Upper lobe of right lung (tissue), 1 donor: Measurements from ENCODE around the gene SYNPR. TPM values are rescaled to one million over a fixed set of nuclear protein-coding genes. Genes with fewer than 3 reads are reported as not detected.
"Not testable (repeated sequence)": the region's sequence is repeated elsewhere in the genome, so short reads cannot be mapped to it uniquely, and the experiment has no call there.

Experiments
- ATAC-seq: fragments of 200-7000 bp; cut with Tn5 transposase; one replicate; pipeline ENCODE4 v1.9.1; 2020; ENCODE audit warnings: mild to moderate bottlenecking, moderate library complexity
- DNase-seq: peaks from one replicate; pipeline ENCODE4 v3.0.0-alpha.2; 2020
- H3K27ac ChIP-seq: fragments of 200-600 bp; one replicate; pipeline ENCODE4 v1.8.0; 2022
- H3K27me3 ChIP-seq: fragments of 200-600 bp; one replicate; pipeline ENCODE4 v1.8.0; 2022; ENCODE audit warnings: mild to moderate bottlenecking
- H3K36me3 ChIP-seq: fragments of 200-600 bp; one replicate; pipeline ENCODE4 v1.8.0; 2022
- H3K4me1 ChIP-seq: fragments of 200-600 bp; one replicate; pipeline ENCODE4 v1.8.0; 2022
- H3K4me3 ChIP-seq: fragments of 200-600 bp; one replicate; pipeline ENCODE4 v1.8.0; 2022; ENCODE audit warnings: mild to moderate bottlenecking
- H3K9me3 ChIP-seq: fragments of 200-600 bp; one replicate; pipeline ENCODE4 v1.8.0; 2022
- intact Hi-C: fragments of 100-400 bp; cut with DNase I; formaldehyde crosslinking; loops from one replicate; pipeline ENCODE4 v1.11.0; 2022
- total RNA-seq: library from RNA; stranded (reverse); fragmentation: NEBNext Ultra II Directional; extraction: Animal tissue kit (Norgen Biotek cat#: 25700); gene quantifications from one replicate; pipeline ENCODE4 v1.2.1, GENCODE V29; 2021
- TF ChIP-seq, protein P1 (sequence below): fragments of 200-600 bp; IDR thresholded peaks from one replicate; pipeline ENCODE4 v1.8.0; 2022; ENCODE audit warnings: antibody characterized with exemption
- donor health status: DM: no; HTN: yes; CAD: no; lungs with severe emphysema.

SYNPR gene
- total RNA-seq, 1 donor from 2014 or later: not detected

- Histone ChIP-seq H3K27ac (no peak overlapping the region), H3K4me3 (no peak overlapping the region), H3K9me3 (no peaks in the 10 kb centered on the region), H3K4me1 (no peaks in the 10 kb centered on the region), H3K27me3 (no peaks in the 10 kb centered on the region), H3K36me3 (no peaks in the 10 kb centered on the region)
- TF ChIP-seq, protein P1, sequence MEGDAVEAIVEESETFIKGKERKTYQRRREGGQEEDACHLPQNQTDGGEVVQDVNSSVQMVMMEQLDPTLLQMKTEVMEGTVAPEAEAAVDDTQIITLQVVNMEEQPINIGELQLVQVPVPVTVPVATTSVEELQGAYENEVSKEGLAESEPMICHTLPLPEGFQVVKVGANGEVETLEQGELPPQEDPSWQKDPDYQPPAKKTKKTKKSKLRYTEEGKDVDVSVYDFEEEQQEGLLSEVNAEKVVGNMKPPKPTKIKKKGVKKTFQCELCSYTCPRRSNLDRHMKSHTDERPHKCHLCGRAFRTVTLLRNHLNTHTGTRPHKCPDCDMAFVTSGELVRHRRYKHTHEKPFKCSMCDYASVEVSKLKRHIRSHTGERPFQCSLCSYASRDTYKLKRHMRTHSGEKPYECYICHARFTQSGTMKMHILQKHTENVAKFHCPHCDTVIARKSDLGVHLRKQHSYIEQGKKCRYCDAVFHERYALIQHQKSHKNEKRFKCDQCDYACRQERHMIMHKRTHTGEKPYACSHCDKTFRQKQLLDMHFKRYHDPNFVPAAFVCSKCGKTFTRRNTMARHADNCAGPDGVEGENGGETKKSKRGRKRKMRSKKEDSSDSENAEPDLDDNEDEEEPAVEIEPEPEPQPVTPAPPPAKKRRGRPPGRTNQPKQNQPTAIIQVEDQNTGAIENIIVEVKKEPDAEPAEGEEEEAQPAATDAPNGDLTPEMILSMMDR: no peak
- intact Hi-C loops: no loop called here
- DNase-seq: no peak
- no peak for ATAC-seq
Measured at GRCh38 chr3:63240381-63240902, 37.7 kb upstream of the SYNPR start.

- no peak for DNase-seq
- H3K9me3 ChIP-seq: no peaks in the 10 kb centered on the region
- intact Hi-C loops: no loop called here
- H3K27me3 ChIP-seq: no peaks in the 10 kb centered on the region
- TF ChIP-seq, protein P1: no peak
- no peak overlapping the region for H3K4me3 ChIP-seq
- H3K36me3 ChIP-seq: no peaks in the 10 kb centered on the region
- ATAC-seq: no peak
- no peak overlapping the region for H3K27ac ChIP-seq
- H3K4me1 ChIP-seq: no peaks in the 10 kb centered on the region
Measured at GRCh38 chr3:63242124-63242523, 36.0 kb upstream of the SYNPR start.

DNA sequence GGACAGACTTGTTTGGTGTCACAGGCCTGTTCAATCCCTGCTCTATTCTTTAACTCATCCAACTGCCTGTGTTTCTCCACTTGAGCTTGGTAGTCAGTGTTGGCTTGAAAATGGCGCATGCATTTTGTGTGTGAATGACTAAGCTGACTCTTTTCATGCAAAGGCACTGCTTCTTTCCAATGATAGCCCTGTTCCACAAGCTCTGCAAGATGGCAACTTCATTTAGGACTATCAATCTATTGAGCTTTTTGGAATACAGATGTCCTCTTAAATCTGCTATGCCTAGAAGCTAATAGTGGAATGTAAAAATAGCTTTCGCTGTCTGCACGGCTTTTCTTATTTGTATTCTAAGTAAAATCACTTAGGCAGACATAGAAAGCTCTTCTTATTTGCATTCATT, 33.6 kb upstream of the SYNPR start:
- Histone ChIP-seq H3K4me3 (no peak overlapping the region), H3K36me3 (no peaks in the 10 kb centered on the region), H3K4me1 (no peaks in the 10 kb centered on the region), H3K27me3 (no peaks in the 10 kb centered on the region), H3K27ac (no peak overlapping the region), H3K9me3 (no peaks in the 10 kb centered on the region)
- ATAC-seq (no peak), DNase-seq (no peak)
- TF ChIP-seq, protein P1: no peak
- intact Hi-C loops: no loop called here

GRCh38 chr3:63245726-63246241, 32.3 kb upstream of the SYNPR start:
- no peak overlapping the region for H3K27ac ChIP-seq
- DNase-seq (no peak), ATAC-seq (no peak)
- no peaks in the 10 kb centered on the region for H3K36me3 ChIP-seq
- H3K27me3 ChIP-seq: peaks cover 10% of the 10 kb centered on the region
- no peaks in the 10 kb centered on the region for H3K9me3 ChIP-seq
- no peak overlapping the region for H3K4me3 ChIP-seq
- H3K4me1 ChIP-seq: no peaks in the 10 kb centered on the region
- TF ChIP-seq, protein P1: no peak
- intact Hi-C loops: no loop called here

DNA sequence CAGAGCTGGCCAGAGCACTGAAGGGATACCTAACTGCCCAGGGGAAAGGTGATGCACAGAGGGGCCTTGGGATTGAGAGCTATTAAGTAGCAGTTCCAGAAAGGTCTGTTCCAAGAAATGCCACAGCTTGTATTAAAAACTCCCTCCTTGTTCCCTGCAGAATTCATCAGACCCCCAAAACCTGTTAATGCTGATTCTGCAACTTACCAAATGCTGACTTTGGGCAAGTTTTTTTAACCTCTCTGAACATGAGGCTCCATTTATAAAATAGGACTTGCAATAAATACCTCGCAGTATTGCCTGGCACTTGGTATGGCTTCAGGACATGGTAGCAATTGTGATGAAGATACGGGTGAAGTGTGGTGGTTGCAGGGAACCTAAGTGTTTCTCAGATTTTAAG, 30.1 kb upstream of the SYNPR start:
- H3K27ac ChIP-seq: no peak overlapping the region
- intact Hi-C loops: no loop called here
- H3K27me3 ChIP-seq: peaks cover 10% of the 10 kb centered on the region
- no peaks in the 10 kb centered on the region for H3K9me3 ChIP-seq
- ATAC-seq: no peak
- no peak overlapping the region for H3K4me3 ChIP-seq
- no peaks in the 10 kb centered on the region for H3K4me1 ChIP-seq
- TF ChIP-seq, protein P1: no peak
- no peak for DNase-seq
- no peaks in the 10 kb centered on the region for H3K36me3 ChIP-seq

- Histone ChIP-seq H3K4me1 (no peaks in the 10 kb centered on the region), H3K36me3 (no peaks in the 10 kb centered on the region), H3K4me3 (no peak overlapping the region), H3K27ac (no peak overlapping the region), H3K9me3 (no peaks in the 10 kb centered on the region), H3K27me3 (peaks cover 10% of the 10 kb centered on the region)
- intact Hi-C loops: no loop called here
- DNase-seq (no peak), ATAC-seq (no peak)
- TF ChIP-seq, protein P1: no peak
Measured at GRCh38 chr3:63251499-63251898, 26.6 kb upstream of the SYNPR start.

GRCh38 chr3:63255819-63256218, 22.3 kb upstream of the SYNPR start:
- H3K36me3 ChIP-seq, H3K4me3 ChIP-seq, ATAC-seq, H3K27me3 ChIP-seq, intact Hi-C loops, H3K27ac ChIP-seq, H3K4me1 ChIP-seq, DNase-seq, H3K9me3 ChIP-seq: not testable (repeated sequence)
